SK-N-SH (cell line): ENCODE data around the gene PPME1. TPM values are rescaled to one million over a fixed set of nuclear protein-coding genes. Genes with fewer than 3 reads are reported as not detected.

ENCODE experiments used
- CTCF ChIA-PET: fragments of 300-600, 350-600 bp; formaldehyde crosslinking; extraction: SDS; loops from one replicate; lab custom pipeline; 2021; lab: Yijun Ruan, JAX
- POLR2A ChIA-PET: fragments of 350-600 bp; sonication (Branson Sonifier 250); formaldehyde crosslinking; extraction: SDS; loops from one replicate; lab custom pipeline; 2020; ENCODE audit warnings: antibody characterized with exemption, inconsistent platforms; lab: Yijun Ruan, JAX
- DNase-seq: peaks from one replicate; pipeline ENCODE4 v3.0.0; 2012
- H2AFZ ChIP-seq: fragments of 200-600 bp; sonication (generic); 2 replicates; pipeline ENCODE4 v1.8.1; 2016; ENCODE audit warnings: antibody characterized with exemption, mild to moderate bottlenecking, low read depth
- H3F3A ChIP-seq: fragments of 200-600 bp; sonication (generic); replicated peaks from 2 replicates; pipeline ENCODE3; 2016; ENCODE audit warnings: antibody characterized with exemption, mild to moderate bottlenecking; ENCODE audit not compliant: insufficient read depth
- H3K27ac ChIP-seq, 2 experiments: fragments of 200-500 bp in 1 of 2; fragments of 200-600 bp in 1 of 2; sonication (Bioruptor generic) in 1 of 2; sonication (generic), shearing (Covaris generic) in 1 of 2; 2 replicates each; pipeline versions ENCODE4 v1.5.1 to v1.6.1; 2014 to 2016; ENCODE audit warnings: low read depth in 2 of 2, inconsistent platforms in 1 of 2, low read length in 1 of 2, mild to moderate bottlenecking in 1 of 2, mixed read lengths in 1 of 2
- H3K27me3 ChIP-seq: fragments of 200-600 bp; sonication (generic), shearing (Covaris generic); 2 replicates; pipeline ENCODE4 v1.6.1; 2016; ENCODE audit warnings: mixed run types; ENCODE audit not compliant: insufficient read depth
- H3K36me3 ChIP-seq, 2 experiments: fragments of 200-500 bp in 1 of 2; fragments of 200-600 bp in 1 of 2; sonication (Bioruptor generic) in 1 of 2; sonication (generic) in 1 of 2; replicated peaks in 1 of 2; 2 replicates each; pipeline versions ENCODE3 to v1.5.1; 2014 to 2016; ENCODE audit warnings: low read length in 1 of 2, mild to moderate bottlenecking in 1 of 2; ENCODE audit not compliant: insufficient read depth in 2 of 2, control insufficient read depth in 1 of 2
- H3K4me1 ChIP-seq, 2 experiments: fragments of 200-500 bp in 1 of 2; fragments of 200-600 bp in 1 of 2; sonication (Bioruptor generic) in 1 of 2; sonication (generic), shearing (Covaris generic) in 1 of 2; 2 replicates each; pipeline versions ENCODE4 v1.5.1 to v1.6.1; 2014 to 2016; ENCODE audit warnings: low read depth in 1 of 2, low read length in 1 of 2, mixed run types in 1 of 2; ENCODE audit not compliant: insufficient read depth in 2 of 2, control insufficient read depth in 1 of 2
- H3K4me2 ChIP-seq: fragments of 200-600 bp; sonication (generic), shearing (Covaris generic); 2 replicates; pipeline ENCODE4 v1.6.1; 2017; ENCODE audit warnings: mixed run types
- H3K4me3 ChIP-seq, 2 experiments: fragments of 200-500 bp in 1 of 2; fragments of 200-600 bp in 1 of 2; sonication (Bioruptor generic) in 1 of 2; sonication (generic), shearing (Covaris generic) in 1 of 2; 2 replicates each; pipeline versions ENCODE4 v1.5.1 to v1.8.1; 2014 to 2016; ENCODE audit warnings: low read depth in 2 of 2, inconsistent platforms in 1 of 2, low read length in 1 of 2, mild to moderate bottlenecking in 1 of 2, mixed read lengths in 1 of 2, moderate library complexity in 1 of 2
- H3K79me2 ChIP-seq: fragments of 200-600 bp; sonication (generic); 2 replicates; pipeline ENCODE4 v1.8.1; 2017; ENCODE audit warnings: mild to moderate bottlenecking; ENCODE audit not compliant: insufficient read depth
- H3K9ac ChIP-seq: fragments of 200-600 bp; sonication (generic); 2 replicates; pipeline ENCODE4 v1.6.1; 2017; ENCODE audit warnings: mixed run types
- H3K9me2 ChIP-seq: fragments of 200-600 bp; sonication (generic); 2 replicates; pipeline ENCODE4 v1.6.1; 2017; ENCODE audit warnings: mixed run types
- H3K9me3 ChIP-seq: fragments of 200-600 bp; sonication (generic); 2 replicates; pipeline ENCODE4 v1.6.1; 2017; ENCODE audit warnings: mixed run types, mild to moderate bottlenecking, moderate library complexity
- H4K20me1 ChIP-seq: fragments of 200-600 bp; sonication (generic); 2 replicates; pipeline ENCODE4 v1.6.1; 2017; ENCODE audit warnings: mild to moderate bottlenecking, mixed run types; ENCODE audit not compliant: insufficient read depth
- CHD2 ChIP-seq: fragments of 150-350 bp; IDR thresholded peaks from 2 replicates; pipeline ENCODE4 v1.6.1; 2018; ENCODE audit warnings: low read length; ENCODE audit not compliant: partially characterized antibody
- EP300 ChIP-seq, 2 experiments: IDR thresholded peaks; 2 replicates each; pipeline versions ENCODE4 v1.4.0 to v1.6.1; 2012; ENCODE audit warnings: borderline replicate concordance in 1 of 2, low read depth in 1 of 2, low read length in 1 of 2
- EZH2phosphoT487 ChIP-seq: fragments of 200-600 bp; sonication (generic); IDR thresholded peaks from 2 replicates; pipeline ENCODE4 v1.6.1; 2017; ENCODE audit warnings: low read depth, mixed run types, mild to moderate bottlenecking, antibody characterized with exemption, moderate library complexity, borderline replicate concordance
- FOSL2 ChIP-seq: IDR thresholded peaks from 2 replicates; pipeline ENCODE4 v1.4.0; 2012; ENCODE audit warnings: low read depth, mild to moderate bottlenecking, moderate library complexity, borderline replicate concordance
- FOXJ3 ChIP-seq: sonication (generic); formaldehyde crosslinking; IDR thresholded peaks from 2 replicates; pipeline ENCODE4 v1.5.1; 2020; ENCODE audit warnings: mild to moderate bottlenecking, missing genetic modification reagents
- GATA2 ChIP-seq: sonication (generic); formaldehyde crosslinking; IDR thresholded peaks from 2 replicates; pipeline ENCODE4 v1.5.0; 2020; ENCODE audit warnings: mild to moderate bottlenecking, missing genetic modification reagents
- JUND ChIP-seq: IDR thresholded peaks from 2 replicates; pipeline ENCODE4 v1.4.0; 2012
- MAX ChIP-seq: IDR thresholded peaks from 2 replicates; pipeline ENCODE4 v1.4.0; 2012; ENCODE audit warnings: low read depth
- MEF2A ChIP-seq: IDR thresholded peaks from 2 replicates; pipeline ENCODE4 v1.4.0; 2012; ENCODE audit warnings: low read depth, borderline replicate concordance
- NRF1 ChIP-seq: IDR thresholded peaks from 2 replicates; pipeline ENCODE4 v1.6.1; 2012; ENCODE audit warnings: low read depth, mild to moderate bottlenecking, low read length
- PBX3 ChIP-seq: IDR thresholded peaks from 2 replicates; pipeline ENCODE4; 2012
- RAD21 ChIP-seq: IDR thresholded peaks from 2 replicates; pipeline ENCODE4 v1.6.1; 2012; ENCODE audit warnings: mild to moderate bottlenecking, low read length
- REST ChIP-seq: IDR thresholded peaks from 2 replicates; pipeline ENCODE4 v1.6.1; 2012; ENCODE audit warnings: mild to moderate bottlenecking, low read depth, low read length, moderate library complexity
- RFX5 ChIP-seq: IDR thresholded peaks from 2 replicates; pipeline ENCODE4 v1.6.1; 2012; ENCODE audit warnings: mild to moderate bottlenecking, improper control_type of control experiment, low read length
- RXRA ChIP-seq: IDR thresholded peaks from 2 replicates; pipeline ENCODE4 v1.4.0; 2012; ENCODE audit warnings: low read depth, mild to moderate bottlenecking, borderline replicate concordance
- SIN3A ChIP-seq: IDR thresholded peaks from 2 replicates; pipeline ENCODE4 v1.6.1; 2012; ENCODE audit warnings: low read depth, mild to moderate bottlenecking, low read length, moderate library complexity, borderline replicate concordance
- SMC3 ChIP-seq: IDR thresholded peaks from 2 replicates; pipeline ENCODE4 v1.6.1; 2012; ENCODE audit warnings: low read depth, low read length, improper control_type of control experiment
- TCF12 ChIP-seq: IDR thresholded peaks from 2 replicates; pipeline ENCODE4 v1.4.0; 2012
- TEAD4 ChIP-seq: IDR thresholded peaks from 2 replicates; pipeline ENCODE4 v1.4.0; 2012; ENCODE audit warnings: mild to moderate bottlenecking, borderline replicate concordance; ENCODE audit not compliant: insufficient read depth
- USF1 ChIP-seq: IDR thresholded peaks from 2 replicates; pipeline ENCODE4 v1.4.0; 2012; ENCODE audit warnings: low read depth, borderline replicate concordance
- YY1 ChIP-seq: IDR thresholded peaks from 2 replicates; pipeline ENCODE4 v1.4.0; 2012; ENCODE audit warnings: low read depth, mild to moderate bottlenecking
- ZBTB33 ChIP-seq: IDR thresholded peaks from 2 replicates; pipeline ENCODE4 v1.4.0; 2012; ENCODE audit warnings: low read depth, borderline replicate concordance
- WGBS: methylation state at CpG from one replicate; pipeline ENCODE4 v1.1.6; 2017; ENCODE audit warnings: low lambda C conversion rate; 5-methylcytosine and 5-hydroxymethylcytosine counted together
- polyA plus RNA-seq, 3 experiments: library from polyadenylated mRNA; depleted of rRNA; stranded (reverse); fragments of >200 nt; gene quantifications; 2 replicates each; pipeline ENCODE4 v1.2.3, GENCODE V29; 2012

The PPME1 gene
- polyA plus RNA-seq, 1 of the 3 experiments (the other 2 are of a cell fraction): 107 TPM

- 92% methylated on average over 2 of the region's 2 CpGs for WGBS
- Histone ChIP-seq H3K79me2 (no peaks in the 10 kb centered on the region), H3K9me2 (no peaks in the 10 kb centered on the region), H3K27me3 (no peaks in the 10 kb centered on the region), H3K27ac (no peak overlapping the region), H3K4me3 (no peak overlapping the region), H3K4me2 (no peak overlapping the region), H2AFZ (no peak overlapping the region), H3K9ac (no peak overlapping the region), H3F3A (no peaks in the 10 kb centered on the region), H3K9me3 (no peaks in the 10 kb centered on the region), H3K36me3 (peaks cover 63 to 75% of the 10 kb centered on the region in 2 experiments), H4K20me1 (no peaks in the 10 kb centered on the region), H3K4me1 (no peaks in the 10 kb centered on the region)
- no peak for DNase-seq
- TF ChIP-seq TEAD4 (no peak), EP300 (IDR thresholded peaks at IDR 0.05; ENCODE audit: borderline replicate concordance in 1 of 2, low read depth in 1 of 2, low read length in 1 of 2) (no peak), USF1 (no peak), TCF12 (no peak), EZH2phosphoT487 (no peak), FOSL2 (no peak), CHD2 (no peak), NRF1 (no peak), YY1 (no peak), RXRA (no peak), ZBTB33 (no peak), MAX (no peak), SIN3A (no peak), RAD21 (no peak), RFX5 (no peak), JUND (no peak), FOXJ3 (no peak)
- POLR2A ChIA-PET: no interaction called here
- CTCF ChIA-PET: interaction anchor here (1.0 to 3.0 kb wide), 2 partner anchors 9 to 18 kb away, joined by 3 to 16 read pairs; no protein-coding TSS in a partner anchor
Measured at GRCh38 chr11:74237541-74237940, 66.5 kb downstream of the PPME1 start.

GRCh38 chr11:74238243-74238642 is 67.2 kb downstream of the PPME1 start:
- Histone ChIP-seq H3K4me1 (no peaks in the 10 kb centered on the region), H3K4me2 (no peak overlapping the region), H4K20me1 (no peaks in the 10 kb centered on the region), H3K4me3 (no peak overlapping the region), H3K9me3 (no peaks in the 10 kb centered on the region), H3K9me2 (no peaks in the 10 kb centered on the region), H3K27me3 (no peaks in the 10 kb centered on the region), H3K36me3 (peaks cover 59 to 72% of the 10 kb centered on the region in 2 experiments), H3K79me2 (no peaks in the 10 kb centered on the region), H3K27ac (no peak overlapping the region), H3F3A (no peaks in the 10 kb centered on the region), H2AFZ (no peak overlapping the region), H3K9ac (no peak overlapping the region)
- 100% methylated on average over 1 of the region's 1 CpG for WGBS
- ChIA-PET CTCF (interaction anchor here (0.9 to 3.0 kb wide), 3 partner anchors 10 to 46 kb away, joined by 3 to 16 read pairs (median 3); no protein-coding TSS in a partner anchor), POLR2A (no interaction called here)
- no peak for DNase-seq
- TF ChIP-seq FOXJ3: no peak
- no peak for TF ChIP-seq PBX3
- TF ChIP-seq MEF2A: no peak
- TF ChIP-seq RAD21: no peak
- TF ChIP-seq RFX5: no peak
- TF ChIP-seq SMC3: no peak
- no peak for TF ChIP-seq GATA2 (CRISPR knock-in tag)
- TF ChIP-seq USF1: no peak
- TF ChIP-seq REST: no peak
